ENCODE measurements around the gene CAMKMT.

DNA sequence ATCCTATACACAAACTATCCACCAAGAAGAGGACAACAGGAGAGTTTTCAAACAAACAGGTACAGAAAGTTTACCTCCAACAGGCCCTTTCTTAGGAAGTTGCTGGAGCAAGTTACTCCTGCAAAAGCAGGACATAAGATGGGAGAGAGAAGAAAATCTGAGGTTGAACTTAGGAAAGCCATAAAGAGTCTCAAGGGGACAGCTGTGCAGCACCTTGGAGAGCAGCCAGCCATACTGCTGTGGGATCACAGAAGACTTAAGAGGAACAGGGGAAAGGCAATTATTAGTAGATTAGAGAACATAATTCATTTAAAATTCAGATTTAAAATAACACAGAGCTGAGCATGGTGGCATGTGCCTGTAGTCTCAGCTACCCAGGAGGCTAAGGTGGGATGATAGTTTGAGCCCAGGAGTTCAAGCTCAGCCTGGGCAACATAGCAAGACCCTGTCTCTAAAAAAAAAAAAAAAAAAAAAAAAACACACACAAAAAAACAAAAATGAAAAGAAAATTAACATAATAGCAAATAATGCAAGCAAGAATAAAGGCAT is 431.6 kb downstream of the CAMKMT start:
- TF ChIP-seq, protein P1, sequence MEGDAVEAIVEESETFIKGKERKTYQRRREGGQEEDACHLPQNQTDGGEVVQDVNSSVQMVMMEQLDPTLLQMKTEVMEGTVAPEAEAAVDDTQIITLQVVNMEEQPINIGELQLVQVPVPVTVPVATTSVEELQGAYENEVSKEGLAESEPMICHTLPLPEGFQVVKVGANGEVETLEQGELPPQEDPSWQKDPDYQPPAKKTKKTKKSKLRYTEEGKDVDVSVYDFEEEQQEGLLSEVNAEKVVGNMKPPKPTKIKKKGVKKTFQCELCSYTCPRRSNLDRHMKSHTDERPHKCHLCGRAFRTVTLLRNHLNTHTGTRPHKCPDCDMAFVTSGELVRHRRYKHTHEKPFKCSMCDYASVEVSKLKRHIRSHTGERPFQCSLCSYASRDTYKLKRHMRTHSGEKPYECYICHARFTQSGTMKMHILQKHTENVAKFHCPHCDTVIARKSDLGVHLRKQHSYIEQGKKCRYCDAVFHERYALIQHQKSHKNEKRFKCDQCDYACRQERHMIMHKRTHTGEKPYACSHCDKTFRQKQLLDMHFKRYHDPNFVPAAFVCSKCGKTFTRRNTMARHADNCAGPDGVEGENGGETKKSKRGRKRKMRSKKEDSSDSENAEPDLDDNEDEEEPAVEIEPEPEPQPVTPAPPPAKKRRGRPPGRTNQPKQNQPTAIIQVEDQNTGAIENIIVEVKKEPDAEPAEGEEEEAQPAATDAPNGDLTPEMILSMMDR (IDR thresholded peaks at IDR 0.05; ENCODE audit: low read length) = no peak
- TF ChIP-seq EZH2 (optimal IDR thresholded peaks at IDR 0.05; ENCODE audit: low read depth, low read length) = no peak
